Neural crest cell (in vitro differentiated cells): Measurements from ENCODE around the gene CDH19. TPM values are rescaled to one million over a fixed set of nuclear protein-coding genes. Genes with fewer than 3 reads are reported as not detected.

Experiments
- DNase-seq: peaks from one replicate; pipeline ENCODE4 v3.0.0; 2021; ENCODE audit warnings: low read depth, mixed read lengths, low spot score
- H3K27ac Mint-ChIP-seq: one replicate; pipeline ENCODE4 v1.8.0; 2021; ENCODE audit warnings: mild to moderate bottlenecking, mixed read lengths; ENCODE audit not compliant: unreplicated experiment
- H3K27me3 Mint-ChIP-seq: 2 replicates; pipeline ENCODE4 v1.8.0; 2021; ENCODE audit warnings: low read depth, mild to moderate bottlenecking, mixed read lengths
- H3K36me3 Mint-ChIP-seq: 2 replicates; pipeline ENCODE4 v1.8.0; 2021; ENCODE audit warnings: low read depth, mild to moderate bottlenecking, mixed read lengths
- H3K4me1 Mint-ChIP-seq: 2 replicates; pipeline ENCODE4 v1.8.0; 2021; ENCODE audit warnings: mixed read lengths
- H3K4me3 Mint-ChIP-seq: one replicate; pipeline ENCODE4 v1.8.0; 2021; ENCODE audit warnings: mild to moderate bottlenecking, mixed read lengths
- H3K9me3 Mint-ChIP-seq: 2 replicates; pipeline ENCODE4 v1.8.0; 2021; ENCODE audit warnings: mixed read lengths
- total RNA-seq: library from RNA; stranded (reverse); gene quantifications from 2 replicates; pipeline ENCODE4 v1.2.1, GENCODE V29; 2021
- TF ChIP-seq, protein P1 (sequence below): fragments of 200-600 bp; sonication (generic); conservative IDR thresholded peaks from 2 replicates; pipeline ENCODE4 v1.5.0; 2021; ENCODE audit warnings: antibody characterized with exemption, mild to moderate bottlenecking

CDH19 gene
- total RNA-seq, 1 donor from 2014 or later: 14.7 TPM

DNA sequence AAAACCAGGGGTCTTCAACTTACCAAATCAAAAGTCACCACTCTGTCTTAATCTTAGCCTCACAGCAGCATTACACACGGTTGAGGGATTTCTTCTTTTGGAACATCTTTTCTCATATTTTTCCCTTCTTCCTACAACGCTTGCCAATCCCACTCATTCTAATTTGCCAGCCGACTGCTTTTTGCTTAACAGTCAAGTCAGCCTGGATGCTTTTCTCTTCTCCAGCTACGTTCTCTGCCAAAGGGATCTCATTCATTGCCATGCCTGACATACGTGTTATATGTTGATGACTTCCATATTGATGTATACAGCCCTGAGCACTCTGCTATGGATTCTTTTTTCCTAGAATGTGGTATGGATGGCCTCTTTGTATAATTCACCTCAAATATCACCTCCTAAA is 37.3 kb downstream of the CDH19 start:
- DNase-seq: no peak
- Mint-ChIP-seq H3K4me3 (no peak overlapping the region), H3K36me3 (no peaks in the 10 kb centered on the region), H3K9me3 (no peaks in the 10 kb centered on the region), H3K27ac (no peak overlapping the region), H3K4me1 (peaks cover under 1% of the 10 kb centered on the region), H3K27me3 (no peaks in the 10 kb centered on the region)
- TF ChIP-seq, protein P1, sequence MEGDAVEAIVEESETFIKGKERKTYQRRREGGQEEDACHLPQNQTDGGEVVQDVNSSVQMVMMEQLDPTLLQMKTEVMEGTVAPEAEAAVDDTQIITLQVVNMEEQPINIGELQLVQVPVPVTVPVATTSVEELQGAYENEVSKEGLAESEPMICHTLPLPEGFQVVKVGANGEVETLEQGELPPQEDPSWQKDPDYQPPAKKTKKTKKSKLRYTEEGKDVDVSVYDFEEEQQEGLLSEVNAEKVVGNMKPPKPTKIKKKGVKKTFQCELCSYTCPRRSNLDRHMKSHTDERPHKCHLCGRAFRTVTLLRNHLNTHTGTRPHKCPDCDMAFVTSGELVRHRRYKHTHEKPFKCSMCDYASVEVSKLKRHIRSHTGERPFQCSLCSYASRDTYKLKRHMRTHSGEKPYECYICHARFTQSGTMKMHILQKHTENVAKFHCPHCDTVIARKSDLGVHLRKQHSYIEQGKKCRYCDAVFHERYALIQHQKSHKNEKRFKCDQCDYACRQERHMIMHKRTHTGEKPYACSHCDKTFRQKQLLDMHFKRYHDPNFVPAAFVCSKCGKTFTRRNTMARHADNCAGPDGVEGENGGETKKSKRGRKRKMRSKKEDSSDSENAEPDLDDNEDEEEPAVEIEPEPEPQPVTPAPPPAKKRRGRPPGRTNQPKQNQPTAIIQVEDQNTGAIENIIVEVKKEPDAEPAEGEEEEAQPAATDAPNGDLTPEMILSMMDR: no peak

DNA sequence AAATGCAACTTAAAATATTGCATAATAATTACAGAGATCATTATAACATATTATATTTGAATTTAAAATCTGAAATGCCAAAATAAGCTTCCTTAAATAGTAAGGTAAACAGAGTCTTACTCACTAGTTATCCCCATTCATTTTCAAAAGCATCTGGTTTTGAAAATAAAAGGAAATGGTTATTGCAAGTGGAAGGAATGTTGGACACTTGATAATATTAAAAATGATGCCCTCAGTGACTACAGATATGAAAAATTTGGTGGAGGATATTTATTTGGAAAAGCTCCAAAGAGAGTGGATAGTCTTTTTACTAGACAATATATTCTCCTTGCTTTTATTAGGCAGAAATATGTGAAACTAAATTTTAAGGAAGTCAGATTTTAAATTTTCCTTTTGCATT is 39.7 kb downstream of the CDH19 start:
- H3K4me3 Mint-ChIP-seq: no peak overlapping the region
- no peaks in the 10 kb centered on the region for H3K9me3 Mint-ChIP-seq
- peaks cover 4% of the 10 kb centered on the region for H3K4me1 Mint-ChIP-seq
- H3K36me3 Mint-ChIP-seq: no peaks in the 10 kb centered on the region
- H3K27me3 Mint-ChIP-seq: no peaks in the 10 kb centered on the region
- H3K27ac Mint-ChIP-seq: no peak overlapping the region
- TF ChIP-seq, protein P1: no peak
- DNase-seq: no peak

DNA sequence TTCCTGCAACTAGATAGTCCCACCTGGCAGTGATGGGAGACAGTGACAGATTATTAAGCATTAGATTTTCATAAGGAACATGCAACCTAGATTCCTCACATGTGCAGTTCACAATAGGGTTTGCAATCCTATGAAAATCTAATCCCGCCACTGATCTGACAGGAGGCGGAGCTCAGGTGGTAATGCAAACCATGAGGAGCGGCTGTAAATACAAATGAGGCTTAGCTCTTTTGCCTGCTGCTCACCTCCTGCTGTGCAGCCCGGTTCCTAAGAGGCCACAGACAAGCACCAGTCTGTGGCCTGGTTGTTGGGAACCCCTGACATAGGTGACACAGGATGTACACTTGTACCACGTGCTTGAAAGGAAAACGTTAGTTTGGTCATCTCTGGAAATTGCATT is 41.6 kb downstream of the CDH19 start:
- TF ChIP-seq, protein P1: no peak
- H3K9me3 Mint-ChIP-seq: no peaks in the 10 kb centered on the region
- H3K36me3 Mint-ChIP-seq: no peaks in the 10 kb centered on the region
- H3K27ac Mint-ChIP-seq: no peak overlapping the region
- no peaks in the 10 kb centered on the region for H3K27me3 Mint-ChIP-seq
- H3K4me3 Mint-ChIP-seq: no peak overlapping the region
- DNase-seq: no peak
- peaks cover 8% of the 10 kb centered on the region for H3K4me1 Mint-ChIP-seq

DNA sequence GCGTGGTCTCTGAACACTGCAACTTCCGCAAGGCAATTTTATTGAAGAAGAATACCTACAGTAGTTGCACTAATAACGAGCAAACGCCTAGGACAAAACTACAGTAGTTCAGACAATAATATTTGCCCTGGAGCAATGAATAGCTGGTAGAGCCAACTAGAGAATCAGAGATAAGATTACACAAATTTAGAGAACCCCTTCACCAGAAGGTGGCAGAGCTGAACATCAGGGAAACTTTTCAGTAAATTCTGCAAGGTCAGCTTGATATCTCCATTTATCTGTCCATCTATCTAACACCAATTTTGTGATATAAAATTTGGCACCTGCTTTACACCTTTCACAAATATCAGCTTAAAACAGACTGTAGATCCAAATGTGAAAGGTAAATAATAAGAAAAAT is 43.8 kb downstream of the CDH19 start:
- Mint-ChIP-seq H3K27me3 (no peaks in the 10 kb centered on the region), H3K9me3 (no peaks in the 10 kb centered on the region), H3K4me3 (no peak overlapping the region), H3K27ac (peak overlapping the region; percentile 78), H3K36me3 (no peaks in the 10 kb centered on the region), H3K4me1 (peaks cover 8% of the 10 kb centered on the region)
- peak; percentile 13 for DNase-seq
- TF ChIP-seq, protein P1: peak; percentile 61

DNA sequence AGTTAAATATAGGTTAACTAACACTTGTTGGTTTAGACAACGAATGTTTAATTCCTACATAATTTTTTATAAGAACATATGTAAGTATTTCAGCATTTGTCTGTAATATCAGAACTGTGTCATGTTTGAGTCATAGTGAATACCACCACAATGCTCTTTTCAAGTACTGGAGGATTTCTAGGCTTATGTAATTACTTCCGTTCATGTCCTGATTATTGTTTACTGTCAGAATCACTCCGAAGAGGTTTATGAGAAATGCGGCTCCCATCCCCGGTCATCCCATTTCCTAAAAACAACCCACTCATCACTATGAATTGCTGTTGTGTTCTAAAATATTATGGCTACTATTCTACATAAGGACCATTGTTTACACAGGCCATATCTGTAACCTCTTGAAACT is 45.1 kb downstream of the CDH19 start:
- peak overlapping the region; percentile 12 for H3K27ac Mint-ChIP-seq

More for the DNA sequence above, 45.1 kb downstream of the CDH19 start:
- peaks cover 8% of the 10 kb centered on the region for H3K4me1 Mint-ChIP-seq
- H3K4me3 Mint-ChIP-seq: no peak overlapping the region
- no peaks in the 10 kb centered on the region for H3K9me3 Mint-ChIP-seq
- TF ChIP-seq, protein P1: no peak
- H3K36me3 Mint-ChIP-seq: no peaks in the 10 kb centered on the region
- DNase-seq: no peak
- no peaks in the 10 kb centered on the region for H3K27me3 Mint-ChIP-seq
